SKM-1 treated with dmso at 0.1 percent for 144 hours (cell line): ENCODE data around the gene KIF11.

Source experiments
- DNase-seq: peaks from one replicate; lab custom pipeline; 2025; ENCODE audit not compliant: unreplicated experiment; lab: John Stamatoyannopoulos, UW

KIF11 gene

GRCh38 chr10:92699518-92700381, 106.8 kb downstream of the KIF11 start:
- DNase-seq = no peak

GRCh38 chr10:92702301-92702916, 109.5 kb downstream of the KIF11 start:
- DNase-seq = no peak
